BLaER1 (cell line): ENCODE data around the gene PLA2G5.
A peak's percentile ranks its signal among the peaks of the same experiment; 100 is the strongest.
"Not testable (repeated sequence)": the region's sequence is repeated elsewhere in the genome, so short reads cannot be mapped to it uniquely, and the experiment has no call there.

ENCODE experiments used
- H3K27ac ChIP-seq: shearing (Covaris generic); formaldehyde crosslinking; 2 replicates; pipeline ENCODE4 v1.8.1; 2022
- H3K27me3 ChIP-seq: shearing (Covaris generic); formaldehyde crosslinking; 2 replicates; pipeline ENCODE4 v1.8.1; 2022
- H3K36me3 ChIP-seq: shearing (Covaris generic); formaldehyde crosslinking; 2 replicates; pipeline ENCODE4 v1.8.1; 2022
- H3K4me1 ChIP-seq: shearing (Covaris generic); formaldehyde crosslinking; 2 replicates; pipeline ENCODE4 v1.8.1; 2022
- H3K4me2 ChIP-seq: shearing (Covaris generic); formaldehyde crosslinking; 2 replicates; pipeline ENCODE4 v1.8.1; 2022
- H3K4me3 ChIP-seq: shearing (Covaris generic); formaldehyde crosslinking; 2 replicates; pipeline ENCODE4 v1.8.1; 2022
- H3K9ac ChIP-seq: shearing (Covaris generic); formaldehyde crosslinking; 2 replicates; pipeline ENCODE4 v1.8.1; 2022
- H3K9me3 ChIP-seq: shearing (Covaris generic); formaldehyde crosslinking; 2 replicates; pipeline ENCODE4 v1.8.1; 2022
- H4K20me1 ChIP-seq: shearing (Covaris generic); formaldehyde crosslinking; 2 replicates; pipeline ENCODE4 v1.8.1; 2022
- Cebpa-rat ChIP-seq: shearing (Covaris generic); IDR thresholded peaks from 2 replicates; pipeline ENCODE4 v1.8.1; 2022

Gene PLA2G5

GRCh38 chr1:20069874-20070273 is at the start of gene PLA2G5:
TSS of gene PLA2G5 (plus strand) at chr1:20070194. CDS start at chr1:20084831, 14,637 bp downstream.
- peak within 1 kb of the TSS; percentile 53 for H3K4me2 ChIP-seq
- no peak within 1 kb of the TSS for H3K27ac ChIP-seq
- no peak within 1 kb of the TSS for H3K4me3 ChIP-seq
- no peaks in the 10 kb centered on the region for H3K9me3 ChIP-seq
- H3K27me3 ChIP-seq, result no peaks in the 10 kb centered on the region
- H3K9ac ChIP-seq, result no peak within 1 kb of the TSS
- H4K20me1 ChIP-seq, result no peaks in the 10 kb centered on the region
- no peak for TF ChIP-seq Cebpa-rat
- peaks cover 47% of the 10 kb centered on the region for H3K4me1 ChIP-seq
- H3K36me3 ChIP-seq, result no peaks in the 10 kb centered on the region

GRCh38 chr1:20028125-20028524 is 41.9 kb upstream of the PLA2G5 start:
- H3K27me3 ChIP-seq, result no peaks in the 10 kb centered on the region
- H3K4me1 ChIP-seq, result 0 out of 2 replicates have a peak, but pooled peaks cover 7% of the 10 kb centered on the region
- H3K4me2 ChIP-seq, result no peak overlapping the region
- no peaks in the 10 kb centered on the region for H4K20me1 ChIP-seq
- no peak overlapping the region for H3K4me3 ChIP-seq
- TF ChIP-seq Cebpa-rat, result no peak
- H3K9me3 ChIP-seq, result peaks cover 13% of the 10 kb centered on the region
- H3K9ac ChIP-seq, result no peak overlapping the region
- H3K36me3 ChIP-seq, result no peaks in the 10 kb centered on the region
- H3K27ac ChIP-seq, result no peak overlapping the region

- no peak overlapping the region for H3K9ac ChIP-seq
- no peak overlapping the region for H3K4me2 ChIP-seq
- H3K9me3 ChIP-seq, result peaks cover 10% of the 10 kb centered on the region
- no peak overlapping the region for H3K4me3 ChIP-seq
- H3K36me3 ChIP-seq, result no peaks in the 10 kb centered on the region
- TF ChIP-seq Cebpa-rat, result no peak
- H3K27ac ChIP-seq, result no peak overlapping the region
- no peaks in the 10 kb centered on the region for H4K20me1 ChIP-seq
- H3K4me1 ChIP-seq, result 0 out of 2 replicates have a peak, but pooled peaks cover 7% of the 10 kb centered on the region
- no peaks in the 10 kb centered on the region for H3K27me3 ChIP-seq
Measured at GRCh38 chr1:20028726-20029125, 41.3 kb upstream of the PLA2G5 start.

- Histone ChIP-seq H3K4me2 (no peak overlapping the region), H3K36me3 (no peaks in the 10 kb centered on the region), H3K27ac (no peak overlapping the region), H3K4me1 (0 out of 2 replicates have a peak, but pooled peaks cover 7% of the 10 kb centered on the region), H3K9me3 (peaks cover 5% of the 10 kb centered on the region; the same call in 1 of the 2 replicates), H3K27me3 (no peaks in the 10 kb centered on the region), H3K4me3 (no peak overlapping the region), H3K9ac (no peak overlapping the region), H4K20me1 (no peaks in the 10 kb centered on the region)
- TF ChIP-seq Cebpa-rat, result no peak
Measured at GRCh38 chr1:20029178-20029912, 40.6 kb upstream of the PLA2G5 start.

GRCh38 chr1:20030436-20031151 is 39.4 kb upstream of the PLA2G5 start:
- not testable (repeated sequence) for H3K27ac ChIP-seq, H3K4me2 ChIP-seq, H3K4me1 ChIP-seq, H3K9ac ChIP-seq, H4K20me1 ChIP-seq, H3K4me3 ChIP-seq, H3K27me3 ChIP-seq, H3K36me3 ChIP-seq
- peaks cover 17% of the 10 kb centered on the region for H3K9me3 ChIP-seq

GRCh38 chr1:20031161-20031560 is 38.8 kb upstream of the PLA2G5 start:
- H3K4me1 ChIP-seq, result 0 out of 2 replicates have a peak, but pooled peaks cover 7% of the 10 kb centered on the region
- H3K27me3 ChIP-seq, result no peaks in the 10 kb centered on the region
- H3K9me3 ChIP-seq, result peaks cover 23% of the 10 kb centered on the region
- no peak for TF ChIP-seq Cebpa-rat
- no peak overlapping the region for H3K4me3 ChIP-seq
- H4K20me1 ChIP-seq, result no peaks in the 10 kb centered on the region
- no peak overlapping the region for H3K9ac ChIP-seq
- H3K4me2 ChIP-seq, result no peak overlapping the region
- H3K27ac ChIP-seq, result no peak overlapping the region
- no peaks in the 10 kb centered on the region for H3K36me3 ChIP-seq

GRCh38 chr1:20031836-20032235 is 38.2 kb upstream of the PLA2G5 start:
- Histone ChIP-seq H3K4me1 (0 out of 2 replicates have a peak, but pooled peaks cover 7% of the 10 kb centered on the region), H3K27ac (no peak overlapping the region), H3K36me3 (no peaks in the 10 kb centered on the region), H3K4me2 (no peak overlapping the region), H3K9ac (no peak overlapping the region), H3K27me3 (no peaks in the 10 kb centered on the region), H4K20me1 (no peaks in the 10 kb centered on the region), H3K4me3 (no peak overlapping the region), H3K9me3 (peaks cover 29% of the 10 kb centered on the region)
- no peak for TF ChIP-seq Cebpa-rat

GRCh38 chr1:20032425-20032824 is 37.6 kb upstream of the PLA2G5 start:
- Histone ChIP-seq H3K9ac (no peak overlapping the region), H3K9me3 (peaks cover 33% of the 10 kb centered on the region), H3K4me3 (no peak overlapping the region), H3K27ac (no peak overlapping the region), H3K4me2 (no peak overlapping the region), H4K20me1 (no peaks in the 10 kb centered on the region), H3K4me1 (peaks cover 11% of the 10 kb centered on the region), H3K27me3 (no peaks in the 10 kb centered on the region), H3K36me3 (no peaks in the 10 kb centered on the region)
- TF ChIP-seq Cebpa-rat, result no peak

- H3K9ac ChIP-seq, result no peak overlapping the region
- H3K9me3 ChIP-seq, result peaks cover 33% of the 10 kb centered on the region
- no peaks in the 10 kb centered on the region for H4K20me1 ChIP-seq
- H3K4me3 ChIP-seq, result no peak overlapping the region
- no peaks in the 10 kb centered on the region for H3K36me3 ChIP-seq
- H3K27me3 ChIP-seq, result no peaks in the 10 kb centered on the region
- H3K4me1 ChIP-seq, result peaks cover 20% of the 10 kb centered on the region
- no peak for TF ChIP-seq Cebpa-rat
- H3K4me2 ChIP-seq, result no peak overlapping the region
- H3K27ac ChIP-seq, result no peak overlapping the region
Measured at GRCh38 chr1:20033420-20033819, 36.6 kb upstream of the PLA2G5 start.

GRCh38 chr1:20035114-20035513 is 34.9 kb upstream of the PLA2G5 start:
- Histone ChIP-seq H3K4me1 (peaks cover 17% of the 10 kb centered on the region), H3K27me3 (no peaks in the 10 kb centered on the region), H3K9me3 (peaks cover 31% of the 10 kb centered on the region), H4K20me1 (no peaks in the 10 kb centered on the region), H3K4me3 (no peak overlapping the region), H3K27ac (no peak overlapping the region), H3K36me3 (no peaks in the 10 kb centered on the region), H3K9ac (no peak overlapping the region), H3K4me2 (no peak overlapping the region)
- no peak for TF ChIP-seq Cebpa-rat
